Duodenal mucosa (tissue), 2 donors: ENCODE results near the gene SLC44A2.

Experiments
- H3K27ac ChIP-seq: one replicate; pipeline ENCODE4 v1.7.0; 2013; ENCODE audit warnings: low read depth, low read length
- H3K27me3 ChIP-seq, 2 donors: one replicate each; pipeline ENCODE4 v1.7.0; 2013; ENCODE audit warnings: low read length in 2 of 2, control low read depth in 1 of 2; ENCODE audit not compliant: insufficient read depth in 2 of 2, control insufficient read depth in 1 of 2
- H3K36me3 ChIP-seq, 2 donors: one replicate each; pipeline ENCODE4 v1.7.0; 2013; ENCODE audit warnings: low read length in 2 of 2, control low read depth in 1 of 2; ENCODE audit not compliant: insufficient read depth in 2 of 2, control insufficient read depth in 1 of 2
- H3K4me1 ChIP-seq, 2 donors: one replicate each; pipeline ENCODE4 v1.7.0; 2013; ENCODE audit warnings: low read length in 2 of 2, control low read depth in 1 of 2; ENCODE audit not compliant: insufficient read depth in 2 of 2, control insufficient read depth in 1 of 2
- H3K4me3 ChIP-seq, 2 donors: one replicate each; pipeline ENCODE4 v1.7.0; 2013; ENCODE audit warnings: low read length in 2 of 2, low read depth in 1 of 2
- H3K9ac ChIP-seq, 2 donors: one replicate each; pipeline ENCODE4 v1.7.0; 2013; ENCODE audit warnings: low read length in 2 of 2, low read depth in 1 of 2
- H3K9me3 ChIP-seq, 2 donors: one replicate each; pipeline ENCODE4 v1.7.0; 2013; ENCODE audit warnings: low read length in 2 of 2, control low read depth in 1 of 2; ENCODE audit not compliant: control insufficient read depth in 1 of 2

Gene SLC44A2

GRCh38 chr19:10687518-10688288 is 62.4 kb downstream of the SLC44A2 start:
- Histone ChIP-seq H3K9ac (no peak overlapping the region), H3K4me3 (no peak overlapping the region), H3K4me1 (no peaks in the 10 kb centered on the region), H3K9me3 (no peaks in the 10 kb centered on the region), H3K27me3 (no peaks in the 10 kb centered on the region), H3K36me3 (peaks cover 64 to 93% of the 10 kb centered on the region in 2 donors), H3K27ac (no peak overlapping the region)

- Histone ChIP-seq H3K27ac (no peak overlapping the region), H3K36me3 (peaks cover 54 to 85% of the 10 kb centered on the region in 2 donors), H3K4me3 (no peak overlapping the region), H3K9ac (no peak overlapping the region), H3K27me3 (no peaks in the 10 kb centered on the region), H3K9me3 (no peaks in the 10 kb centered on the region), H3K4me1 (no peaks in the 10 kb centered on the region)
Measured at GRCh38 chr19:10688545-10689280, 63.4 kb downstream of the SLC44A2 start.

GRCh38 chr19:10690341-10690781 is 65.0 kb downstream of the SLC44A2 start:
- Histone ChIP-seq H3K27ac (no peak overlapping the region), H3K4me3 (no peak overlapping the region), H3K4me1 (peaks cover 3 to 5% of the 10 kb centered on the region in 2 donors), H3K9ac (no peak overlapping the region), H3K9me3 (no peaks in the 10 kb centered on the region), H3K36me3 (peaks cover 41 to 68% of the 10 kb centered on the region in 2 donors), H3K27me3 (no peaks in the 10 kb centered on the region)

- no peaks in the 10 kb centered on the region for H3K9me3 ChIP-seq
- H3K27me3 ChIP-seq, result no peaks in the 10 kb centered on the region
- H3K4me1 ChIP-seq, result peaks cover 4 to 11% of the 10 kb centered on the region in 2 donors
- no peak overlapping the region for H3K9ac ChIP-seq
- H3K27ac ChIP-seq, result no peak overlapping the region
- H3K4me3 ChIP-seq, result no peak overlapping the region
- H3K36me3 ChIP-seq, result peaks cover 37 to 63% of the 10 kb centered on the region in 2 donors
Measured at GRCh38 chr19:10691178-10691881, 66.0 kb downstream of the SLC44A2 start.

- no peak overlapping the region for H3K27ac ChIP-seq
- no peaks in the 10 kb centered on the region for H3K27me3 ChIP-seq
- no peak overlapping the region for H3K4me3 ChIP-seq
- H3K36me3 ChIP-seq, result peaks cover 37 to 57% of the 10 kb centered on the region in 2 donors
- no peaks in the 10 kb centered on the region for H3K9me3 ChIP-seq
- H3K4me1 ChIP-seq, result peaks cover 4 to 11% of the 10 kb centered on the region in 2 donors
- no peak overlapping the region for H3K9ac ChIP-seq
Measured at GRCh38 chr19:10691883-10692282, 66.5 kb downstream of the SLC44A2 start.

- H3K9ac ChIP-seq, result no peak overlapping the region
- peaks cover 33 to 49% of the 10 kb centered on the region in 2 donors for H3K36me3 ChIP-seq
- H3K27me3 ChIP-seq, result no peaks in the 10 kb centered on the region
- no peak overlapping the region for H3K4me3 ChIP-seq
- no peak overlapping the region for H3K27ac ChIP-seq
- no peaks in the 10 kb centered on the region for H3K9me3 ChIP-seq
- peaks cover 4 to 11% of the 10 kb centered on the region in 2 donors for H3K4me1 ChIP-seq
Measured at GRCh38 chr19:10692673-10693264, 67.4 kb downstream of the SLC44A2 start.
